HFFc6 (cell line): Measurements from ENCODE around the gene PACRG. TPM values are rescaled to one million over a fixed set of nuclear protein-coding genes. Genes with fewer than 3 reads are reported as not detected.

ENCODE experiments used
- DNase-seq: peaks from one replicate; pipeline ENCODE4 v3.0.0-alpha.2; 2018
- H3K27ac Mint-ChIP-seq: 2 replicates; pipeline ENCODE4 v1.8.0; 2020; ENCODE audit warnings: mild to moderate bottlenecking, mixed read lengths
- H3K27me3 Mint-ChIP-seq: 2 replicates; pipeline ENCODE4 v1.8.0; 2021; ENCODE audit warnings: mild to moderate bottlenecking, moderate library complexity, mixed read lengths; ENCODE audit not compliant: insufficient read depth
- H3K36me3 Mint-ChIP-seq: 2 replicates; pipeline ENCODE4 v1.8.0; 2021; ENCODE audit warnings: low read depth, mixed read lengths
- H3K4me1 Mint-ChIP-seq: 2 replicates; pipeline ENCODE4 v1.8.0; 2020; ENCODE audit warnings: low read depth, mixed read lengths
- H3K4me3 Mint-ChIP-seq: 2 replicates; pipeline ENCODE4 v1.8.0; 2020; ENCODE audit warnings: mild to moderate bottlenecking, moderate library complexity, mixed read lengths
- H3K9me3 Mint-ChIP-seq: 2 replicates; pipeline ENCODE4 v1.8.0; 2020; ENCODE audit warnings: mild to moderate bottlenecking, mixed read lengths
- total RNA-seq, 6 experiments: library from RNA; stranded (reverse); fragmentation: NEBNext Ultra II Directional; extraction: Animal tissue kit (Norgen Biotek cat#: 25700); gene quantifications; 2 replicates in 1 of 6; 3 replicates in 5 of 6; pipeline ENCODE4 v1.2.3, GENCODE V29; 2021
- TF ChIP-seq, protein P1 (sequence below): fragments of 200-600 bp; sonication (generic); IDR thresholded peaks from 2 replicates; pipeline ENCODE4 v1.5.0; 2021; ENCODE audit warnings: antibody characterized with exemption, mild to moderate bottlenecking

The PACRG gene
- total RNA-seq, 6 experiments from 2014 or later: not detected

DNA sequence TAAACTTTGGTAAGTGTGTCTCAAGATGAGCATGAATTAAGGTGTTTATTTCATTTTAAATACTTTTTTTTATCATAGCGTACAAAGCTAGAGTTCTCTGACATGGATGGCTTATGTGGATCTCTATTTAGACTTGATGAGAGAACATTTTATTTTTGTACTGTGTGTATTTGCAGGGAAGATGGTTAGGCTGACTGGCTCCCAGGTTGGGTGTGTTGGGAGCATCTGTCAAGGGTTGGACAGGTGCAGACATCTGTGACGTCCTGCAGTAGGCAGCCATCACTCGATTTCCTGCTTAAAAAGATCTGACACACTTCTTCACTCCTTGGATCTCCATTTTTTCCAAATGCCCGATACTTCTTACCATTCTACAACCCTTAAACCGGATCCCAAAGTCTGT is 464.8 kb downstream of the PACRG start:
- Mint-ChIP-seq H3K36me3 (no peaks in the 10 kb centered on the region; the same call in 1 of the 2 replicates), H3K4me3 (no peak overlapping the region), H3K27me3 (peaks cover 9% of the 10 kb centered on the region), H3K4me1 (no peaks in the 10 kb centered on the region; the same call in 1 of the 2 replicates), H3K9me3 (peaks cover 16% of the 10 kb centered on the region; the same call in 1 of the 2 replicates), H3K27ac (no peak overlapping the region)
- TF ChIP-seq, protein P1, sequence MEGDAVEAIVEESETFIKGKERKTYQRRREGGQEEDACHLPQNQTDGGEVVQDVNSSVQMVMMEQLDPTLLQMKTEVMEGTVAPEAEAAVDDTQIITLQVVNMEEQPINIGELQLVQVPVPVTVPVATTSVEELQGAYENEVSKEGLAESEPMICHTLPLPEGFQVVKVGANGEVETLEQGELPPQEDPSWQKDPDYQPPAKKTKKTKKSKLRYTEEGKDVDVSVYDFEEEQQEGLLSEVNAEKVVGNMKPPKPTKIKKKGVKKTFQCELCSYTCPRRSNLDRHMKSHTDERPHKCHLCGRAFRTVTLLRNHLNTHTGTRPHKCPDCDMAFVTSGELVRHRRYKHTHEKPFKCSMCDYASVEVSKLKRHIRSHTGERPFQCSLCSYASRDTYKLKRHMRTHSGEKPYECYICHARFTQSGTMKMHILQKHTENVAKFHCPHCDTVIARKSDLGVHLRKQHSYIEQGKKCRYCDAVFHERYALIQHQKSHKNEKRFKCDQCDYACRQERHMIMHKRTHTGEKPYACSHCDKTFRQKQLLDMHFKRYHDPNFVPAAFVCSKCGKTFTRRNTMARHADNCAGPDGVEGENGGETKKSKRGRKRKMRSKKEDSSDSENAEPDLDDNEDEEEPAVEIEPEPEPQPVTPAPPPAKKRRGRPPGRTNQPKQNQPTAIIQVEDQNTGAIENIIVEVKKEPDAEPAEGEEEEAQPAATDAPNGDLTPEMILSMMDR: no peak
- no peak for DNase-seq

DNA sequence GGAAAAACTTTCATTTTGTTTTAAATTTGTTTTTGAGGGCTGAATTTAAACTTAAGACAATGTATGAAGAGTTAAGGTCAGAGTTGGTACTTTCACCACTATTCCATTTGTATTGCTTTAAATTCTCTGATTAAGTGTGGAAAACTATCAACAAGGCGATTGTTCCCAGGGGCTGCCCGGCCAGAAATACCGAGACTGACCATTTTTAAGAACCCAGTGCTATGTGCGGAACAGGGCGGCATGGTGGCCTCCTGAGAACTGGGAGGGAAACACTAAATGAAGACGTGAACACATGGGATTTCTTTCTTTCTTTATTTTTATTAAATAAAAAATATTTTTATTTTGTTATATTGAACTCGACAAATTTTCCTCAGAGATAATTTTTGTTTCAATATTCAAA is 465.6 kb downstream of the PACRG start:
- TF ChIP-seq, protein P1: no peak
- no peak overlapping the region for H3K27ac Mint-ChIP-seq
- peaks cover 10% of the 10 kb centered on the region; the same call in 1 of the 2 replicates for H3K9me3 Mint-ChIP-seq
- DNase-seq: no peak
- H3K4me1 Mint-ChIP-seq: no peaks in the 10 kb centered on the region; the same call in 1 of the 2 replicates
- no peaks in the 10 kb centered on the region for H3K36me3 Mint-ChIP-seq
- H3K27me3 Mint-ChIP-seq: peaks cover 7% of the 10 kb centered on the region
- H3K4me3 Mint-ChIP-seq: no peak overlapping the region

GRCh38 chr6:163195721-163196691 is 468.2 kb downstream of the PACRG start:
- TF ChIP-seq, protein P1: no peak
- H3K9me3 Mint-ChIP-seq: peaks cover 13% of the 10 kb centered on the region; the same call in 1 of the 2 replicates
- H3K4me1 Mint-ChIP-seq: no peaks in the 10 kb centered on the region
- H3K4me3 Mint-ChIP-seq: no peak overlapping the region
- DNase-seq: no peak
- H3K27ac Mint-ChIP-seq: no peak overlapping the region
- no peaks in the 10 kb centered on the region for H3K36me3 Mint-ChIP-seq
- peaks cover 9% of the 10 kb centered on the region for H3K27me3 Mint-ChIP-seq

- H3K27ac Mint-ChIP-seq: no peak overlapping the region
- TF ChIP-seq, protein P1: no peak
- peaks cover 5% of the 10 kb centered on the region; the same call in 1 of the 2 replicates for H3K27me3 Mint-ChIP-seq
- no peaks in the 10 kb centered on the region for H3K4me1 Mint-ChIP-seq
- H3K4me3 Mint-ChIP-seq: no peak overlapping the region
- H3K9me3 Mint-ChIP-seq: peaks cover 19% of the 10 kb centered on the region; the same call in 1 of the 2 replicates
- DNase-seq: no peak
- no peaks in the 10 kb centered on the region for H3K36me3 Mint-ChIP-seq
Measured at GRCh38 chr6:163197839-163198238, 470.1 kb downstream of the PACRG start.

DNA sequence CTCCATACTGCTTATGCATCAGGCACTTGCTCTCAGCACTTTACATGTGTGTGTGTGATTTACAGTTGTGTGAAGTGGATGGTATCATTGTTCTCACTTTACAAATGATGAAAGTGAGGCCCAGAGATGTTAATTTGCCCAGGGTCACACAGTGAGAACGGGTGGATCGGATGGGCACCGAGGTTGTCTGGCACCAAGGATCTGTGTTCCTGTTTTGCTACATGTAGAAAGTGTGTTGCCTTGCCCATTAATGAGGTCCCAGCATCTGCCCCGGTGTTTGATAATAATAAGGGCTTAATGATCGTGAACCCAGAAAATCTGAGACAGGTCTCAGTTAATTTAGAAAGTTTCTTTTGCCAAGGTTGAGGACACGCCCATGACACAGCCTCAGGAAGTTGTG is 470.6 kb downstream of the PACRG start:
- Mint-ChIP-seq H3K9me3 (peaks cover 19% of the 10 kb centered on the region; the same call in 1 of the 2 replicates), H3K4me1 (no peaks in the 10 kb centered on the region), H3K36me3 (no peaks in the 10 kb centered on the region), H3K27ac (no peak overlapping the region), H3K27me3 (peaks cover 5% of the 10 kb centered on the region; the same call in 1 of the 2 replicates), H3K4me3 (no peak overlapping the region)
- DNase-seq: no peak
- TF ChIP-seq, protein P1: no peak
